ENCODE data around the gene CHCHD4. TPM values are rescaled to one million over a fixed set of nuclear protein-coding genes. Genes with fewer than 3 reads are reported as not detected.

Gene CHCHD4
- total RNA-seq, 1 donor from 2014 or later = 12.6 TPM

DNA sequence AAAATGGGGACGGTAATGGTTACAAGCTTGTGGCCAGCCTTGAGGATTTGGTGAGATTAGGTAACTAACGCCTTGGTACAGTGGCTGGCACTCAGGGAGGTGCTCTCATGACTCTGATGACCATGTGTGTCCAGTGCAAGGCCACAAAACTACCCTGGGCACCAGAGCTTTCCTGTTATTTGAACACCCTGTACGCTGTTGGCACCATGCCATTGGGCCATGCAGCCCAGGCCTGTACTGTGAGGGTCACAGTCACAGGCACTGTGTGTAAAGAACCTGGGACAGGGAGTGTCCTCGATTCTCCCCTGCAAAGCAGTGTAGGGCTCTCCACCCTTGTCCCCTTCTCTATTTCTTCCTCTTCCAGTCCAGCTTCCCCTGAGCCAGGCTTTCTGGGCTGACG lies 6.5 kb upstream of the CHCHD4 start:
- DNase-seq (no peak), ATAC-seq (no peak)
- Histone ChIP-seq H3K9me3 (no peaks in the 10 kb centered on the region), H3K4me3 (no peak overlapping the region), H3K27ac (no peak overlapping the region), H3K27me3 (ENCODE audit: low read depth) (no peaks in the 10 kb centered on the region), H3K4me1 (peaks cover 25% of the 10 kb centered on the region), H3K36me3 (peaks cover 88% of the 10 kb centered on the region)
- intact Hi-C loops (cut with DNase I) = no loop called here
- TF ChIP-seq, protein P1, sequence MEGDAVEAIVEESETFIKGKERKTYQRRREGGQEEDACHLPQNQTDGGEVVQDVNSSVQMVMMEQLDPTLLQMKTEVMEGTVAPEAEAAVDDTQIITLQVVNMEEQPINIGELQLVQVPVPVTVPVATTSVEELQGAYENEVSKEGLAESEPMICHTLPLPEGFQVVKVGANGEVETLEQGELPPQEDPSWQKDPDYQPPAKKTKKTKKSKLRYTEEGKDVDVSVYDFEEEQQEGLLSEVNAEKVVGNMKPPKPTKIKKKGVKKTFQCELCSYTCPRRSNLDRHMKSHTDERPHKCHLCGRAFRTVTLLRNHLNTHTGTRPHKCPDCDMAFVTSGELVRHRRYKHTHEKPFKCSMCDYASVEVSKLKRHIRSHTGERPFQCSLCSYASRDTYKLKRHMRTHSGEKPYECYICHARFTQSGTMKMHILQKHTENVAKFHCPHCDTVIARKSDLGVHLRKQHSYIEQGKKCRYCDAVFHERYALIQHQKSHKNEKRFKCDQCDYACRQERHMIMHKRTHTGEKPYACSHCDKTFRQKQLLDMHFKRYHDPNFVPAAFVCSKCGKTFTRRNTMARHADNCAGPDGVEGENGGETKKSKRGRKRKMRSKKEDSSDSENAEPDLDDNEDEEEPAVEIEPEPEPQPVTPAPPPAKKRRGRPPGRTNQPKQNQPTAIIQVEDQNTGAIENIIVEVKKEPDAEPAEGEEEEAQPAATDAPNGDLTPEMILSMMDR (IDR thresholded peaks at IDR 0.05) = no peak

DNA sequence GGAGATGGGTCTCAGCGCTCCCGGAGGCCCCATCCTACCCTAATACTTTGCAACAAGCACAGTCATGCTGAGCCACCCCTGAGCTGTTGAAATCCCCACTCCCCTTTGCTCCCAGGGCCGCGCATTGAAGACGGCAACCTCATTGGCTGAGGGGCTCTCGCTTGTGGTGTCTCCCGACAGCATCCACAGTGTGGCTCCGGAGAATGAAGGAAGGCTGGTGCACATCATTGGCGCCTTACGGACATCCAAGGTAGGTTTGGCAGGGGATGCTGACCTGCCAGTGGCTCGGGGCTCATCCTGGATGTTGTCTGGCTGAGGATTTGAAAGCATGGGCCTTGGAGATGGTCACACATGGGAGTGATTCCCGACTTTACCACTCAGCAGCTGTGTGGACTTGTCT lies 6.0 kb upstream of the CHCHD4 start:
- H3K36me3 ChIP-seq = peaks cover 83% of the 10 kb centered on the region
- TF ChIP-seq, protein P1 (IDR thresholded peaks at IDR 0.05) = no peak
- ATAC-seq = no peak

DNA sequence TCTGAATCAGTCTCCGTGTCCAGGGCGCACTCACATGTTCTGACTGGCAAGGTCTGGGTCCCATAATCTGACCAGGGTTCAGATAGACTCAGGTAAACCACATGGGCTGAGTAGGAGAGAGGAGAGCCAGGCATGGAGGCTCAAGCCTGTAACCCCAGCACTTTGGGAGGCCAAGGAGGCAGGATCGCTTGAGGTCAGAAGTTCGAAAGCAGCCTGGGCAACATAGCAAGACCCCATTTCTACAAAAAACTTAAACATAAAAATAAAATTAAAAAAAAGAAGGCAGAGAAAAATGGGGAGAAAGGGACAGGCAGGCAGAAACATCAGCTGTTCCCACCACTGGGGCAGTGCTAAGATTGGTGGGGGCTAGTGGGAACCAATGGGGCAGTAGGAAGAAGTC lies 5.6 kb upstream of the CHCHD4 start:
- TF ChIP-seq, protein P1 (IDR thresholded peaks at IDR 0.05) = no peak
- Histone ChIP-seq H3K27me3 (ENCODE audit: low read depth) (no peaks in the 10 kb centered on the region), H3K36me3 (peaks cover 79% of the 10 kb centered on the region), H3K4me3 (no peak overlapping the region), H3K9me3 (no peaks in the 10 kb centered on the region), H3K4me1 (peaks cover 31% of the 10 kb centered on the region), H3K27ac (no peak overlapping the region)
- intact Hi-C loops (cut with DNase I) = no loop called here
- DNase-seq = no peak
- no peak for ATAC-seq

More for the DNA sequence above, 6.0 kb upstream of the CHCHD4 start:
- H3K27ac ChIP-seq = no peak overlapping the region
- no peaks in the 10 kb centered on the region for H3K27me3 ChIP-seq (ENCODE audit: low read depth)
- intact Hi-C loops (cut with DNase I) = no loop called here
- DNase-seq = no peak
- H3K4me3 ChIP-seq = no peak overlapping the region
- H3K4me1 ChIP-seq = peaks cover 29% of the 10 kb centered on the region
- no peaks in the 10 kb centered on the region for H3K9me3 ChIP-seq

DNA sequence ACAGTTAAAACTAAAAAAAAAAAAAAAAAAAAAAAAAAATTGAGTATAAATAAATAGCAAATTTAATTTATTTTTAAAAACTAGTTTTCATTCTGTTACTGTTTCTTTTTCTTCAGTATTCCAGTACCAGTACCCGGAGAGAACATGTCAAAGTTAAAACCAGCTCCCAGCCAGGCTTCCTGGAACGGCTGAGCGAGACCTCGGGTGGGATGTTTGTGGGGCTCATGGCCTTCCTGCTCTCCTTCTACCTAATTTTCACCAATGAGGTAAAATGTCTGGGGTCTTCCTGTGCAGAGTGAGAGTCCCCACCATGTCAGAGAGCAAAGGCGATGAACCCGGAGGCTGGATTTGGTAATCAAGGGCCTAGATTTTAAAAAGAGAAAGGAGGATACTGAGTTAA lies 4.6 kb upstream of the CHCHD4 start:
- Histone ChIP-seq H3K9me3 (no peaks in the 10 kb centered on the region), H3K27me3 (ENCODE audit: low read depth) (no peaks in the 10 kb centered on the region), H3K4me1 (peaks cover 31% of the 10 kb centered on the region), H3K27ac (no peak overlapping the region), H3K4me3 (no peak overlapping the region), H3K36me3 (peaks cover 69% of the 10 kb centered on the region)
- DNase-seq (no peak), ATAC-seq (no peak)
- intact Hi-C loops (cut with DNase I) = no loop called here
- TF ChIP-seq, protein P1 (IDR thresholded peaks at IDR 0.05) = no peak

DNA sequence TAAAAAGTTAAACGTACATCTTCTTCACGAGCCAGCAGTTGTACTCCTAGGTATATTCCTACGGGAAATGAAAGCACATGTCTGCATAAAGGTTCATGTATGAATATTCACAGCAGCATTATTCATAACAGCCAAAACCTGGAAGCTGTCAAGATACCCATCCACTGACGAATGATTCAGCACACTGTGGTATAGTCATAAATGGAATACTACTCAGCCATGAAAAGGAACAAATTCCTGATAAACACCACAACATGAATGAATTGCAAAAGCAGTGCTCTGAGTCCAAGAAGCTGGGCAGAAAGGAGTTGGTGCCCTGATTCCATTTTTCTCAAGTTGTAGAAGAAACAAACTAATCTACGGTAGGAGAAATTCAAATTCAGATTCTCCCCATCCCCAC lies 4.1 kb upstream of the CHCHD4 start:
- H3K4me3 ChIP-seq = no peak overlapping the region
- peaks cover 35% of the 10 kb centered on the region for H3K4me1 ChIP-seq
- H3K27me3 ChIP-seq (ENCODE audit: low read depth) = no peaks in the 10 kb centered on the region
- H3K9me3 ChIP-seq = no peaks in the 10 kb centered on the region
- intact Hi-C loops (cut with DNase I) = no loop called here
- H3K36me3 ChIP-seq = peaks cover 64% of the 10 kb centered on the region
- no peak for ATAC-seq
- H3K27ac ChIP-seq = no peak overlapping the region
- DNase-seq = no peak
- TF ChIP-seq, protein P1 (IDR thresholded peaks at IDR 0.05) = no peak

Measured in lower lobe of right lung (tissue), 2 donors.